ENCODE measurements around the gene SPARC.

Gene SPARC, protein sequence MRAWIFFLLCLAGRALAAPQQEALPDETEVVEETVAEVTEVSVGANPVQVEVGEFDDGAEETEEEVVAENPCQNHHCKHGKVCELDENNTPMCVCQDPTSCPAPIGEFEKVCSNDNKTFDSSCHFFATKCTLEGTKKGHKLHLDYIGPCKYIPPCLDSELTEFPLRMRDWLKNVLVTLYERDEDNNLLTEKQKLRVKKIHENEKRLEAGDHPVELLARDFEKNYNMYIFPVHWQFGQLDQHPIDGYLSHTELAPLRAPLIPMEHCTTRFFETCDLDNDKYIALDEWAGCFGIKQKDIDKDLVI

DNA sequence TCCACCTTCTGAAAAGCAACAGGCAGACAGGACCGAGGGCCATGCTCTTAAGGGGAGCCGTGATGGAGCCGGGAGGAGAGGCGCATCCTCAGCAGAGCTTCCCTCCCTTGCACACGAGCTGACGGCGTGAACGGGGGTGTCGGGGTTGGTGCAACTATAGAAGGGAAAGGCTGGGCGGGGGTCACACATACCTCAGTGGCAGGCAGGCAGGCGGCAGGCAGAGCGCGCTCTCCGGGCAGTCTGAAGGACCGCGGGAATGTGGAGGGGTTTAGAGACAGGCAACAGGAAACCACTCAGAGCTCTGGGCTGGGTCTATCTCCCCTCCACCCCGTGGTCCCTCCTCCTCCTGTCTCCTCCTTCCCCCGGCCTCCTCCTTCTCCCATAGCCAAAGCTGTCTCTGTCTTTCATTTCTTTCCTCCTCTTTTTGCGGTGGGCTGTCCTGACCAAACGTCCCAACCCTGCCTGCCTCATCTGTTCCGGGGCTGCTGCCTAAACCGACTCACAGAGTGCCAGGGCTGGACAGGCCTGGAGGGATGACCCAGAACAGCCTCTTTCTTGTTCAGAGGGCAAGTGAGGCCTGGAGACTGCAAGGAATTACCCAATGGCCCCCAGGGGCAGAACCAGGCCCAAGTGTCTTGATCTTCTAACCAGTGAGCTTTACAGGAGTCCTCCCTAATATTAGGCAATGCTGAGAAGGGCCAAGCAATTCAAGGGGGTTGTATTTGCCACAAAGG lies at the start of gene SPARC:
Gene SPARC, minus strand, starts transcription at position 242 of the 734 bp plus-strand sequence. CDS start 10,727 bp downstream, outside the sequence.
- TF ChIP-seq CEBPB (IDR thresholded peaks at IDR 0.05): no peak
- no peak for TF ChIP-seq EGR1 (IDR thresholded peaks at IDR 0.05)
- TF ChIP-seq, protein P1, sequence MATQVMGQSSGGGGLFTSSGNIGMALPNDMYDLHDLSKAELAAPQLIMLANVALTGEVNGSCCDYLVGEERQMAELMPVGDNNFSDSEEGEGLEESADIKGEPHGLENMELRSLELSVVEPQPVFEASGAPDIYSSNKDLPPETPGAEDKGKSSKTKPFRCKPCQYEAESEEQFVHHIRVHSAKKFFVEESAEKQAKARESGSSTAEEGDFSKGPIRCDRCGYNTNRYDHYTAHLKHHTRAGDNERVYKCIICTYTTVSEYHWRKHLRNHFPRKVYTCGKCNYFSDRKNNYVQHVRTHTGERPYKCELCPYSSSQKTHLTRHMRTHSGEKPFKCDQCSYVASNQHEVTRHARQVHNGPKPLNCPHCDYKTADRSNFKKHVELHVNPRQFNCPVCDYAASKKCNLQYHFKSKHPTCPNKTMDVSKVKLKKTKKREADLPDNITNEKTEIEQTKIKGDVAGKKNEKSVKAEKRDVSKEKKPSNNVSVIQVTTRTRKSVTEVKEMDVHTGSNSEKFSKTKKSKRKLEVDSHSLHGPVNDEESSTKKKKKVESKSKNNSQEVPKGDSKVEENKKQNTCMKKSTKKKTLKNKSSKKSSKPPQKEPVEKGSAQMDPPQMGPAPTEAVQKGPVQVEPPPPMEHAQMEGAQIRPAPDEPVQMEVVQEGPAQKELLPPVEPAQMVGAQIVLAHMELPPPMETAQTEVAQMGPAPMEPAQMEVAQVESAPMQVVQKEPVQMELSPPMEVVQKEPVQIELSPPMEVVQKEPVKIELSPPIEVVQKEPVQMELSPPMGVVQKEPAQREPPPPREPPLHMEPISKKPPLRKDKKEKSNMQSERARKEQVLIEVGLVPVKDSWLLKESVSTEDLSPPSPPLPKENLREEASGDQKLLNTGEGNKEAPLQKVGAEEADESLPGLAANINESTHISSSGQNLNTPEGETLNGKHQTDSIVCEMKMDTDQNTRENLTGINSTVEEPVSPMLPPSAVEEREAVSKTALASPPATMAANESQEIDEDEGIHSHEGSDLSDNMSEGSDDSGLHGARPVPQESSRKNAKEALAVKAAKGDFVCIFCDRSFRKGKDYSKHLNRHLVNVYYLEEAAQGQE (IDR thresholded peaks at IDR 0.05; ENCODE audit: low read depth): no peak
- TF ChIP-seq, protein P2, sequence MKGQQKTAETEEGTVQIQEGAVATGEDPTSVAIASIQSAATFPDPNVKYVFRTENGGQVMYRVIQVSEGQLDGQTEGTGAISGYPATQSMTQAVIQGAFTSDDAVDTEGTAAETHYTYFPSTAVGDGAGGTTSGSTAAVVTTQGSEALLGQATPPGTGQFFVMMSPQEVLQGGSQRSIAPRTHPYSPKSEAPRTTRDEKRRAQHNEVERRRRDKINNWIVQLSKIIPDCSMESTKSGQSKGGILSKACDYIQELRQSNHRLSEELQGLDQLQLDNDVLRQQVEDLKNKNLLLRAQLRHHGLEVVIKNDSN (IDR thresholded peaks at IDR 0.05): no peak
- TF ChIP-seq TEAD4 (IDR thresholded peaks at IDR 0.05): no peak
- TF ChIP-seq NFIC (IDR thresholded peaks at IDR 0.05): no peak
- no peak for TF ChIP-seq CREB1 (IDR thresholded peaks at IDR 0.05; ENCODE audit: low read depth)
- no peak for TF ChIP-seq ZBTB7A (IDR thresholded peaks at IDR 0.05; ENCODE audit: low read depth)
- no peak for TF ChIP-seq YY1 (IDR thresholded peaks at IDR 0.05; ENCODE audit: low read depth)
- TF ChIP-seq TCF12 (IDR thresholded peaks at IDR 0.05; ENCODE audit: low read depth): no peak
- TF ChIP-seq RAD21 (IDR thresholded peaks at IDR 0.05; ENCODE audit: low read depth): no peak
- TF ChIP-seq TAF1 (IDR thresholded peaks at IDR 0.05; ENCODE audit: low read depth): no peak
- no peak for TF ChIP-seq EP300 (IDR thresholded peaks at IDR 0.05; ENCODE audit: borderline replicate concordance)
- TF ChIP-seq, protein P3, sequence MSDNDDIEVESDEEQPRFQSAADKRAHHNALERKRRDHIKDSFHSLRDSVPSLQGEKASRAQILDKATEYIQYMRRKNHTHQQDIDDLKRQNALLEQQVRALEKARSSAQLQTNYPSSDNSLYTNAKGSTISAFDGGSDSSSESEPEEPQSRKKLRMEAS (IDR thresholded peaks at IDR 0.05): no peak
- TF ChIP-seq FOXM1 (IDR thresholded peaks at IDR 0.05; ENCODE audit: borderline replicate concordance, low read depth): no peak

DNA sequence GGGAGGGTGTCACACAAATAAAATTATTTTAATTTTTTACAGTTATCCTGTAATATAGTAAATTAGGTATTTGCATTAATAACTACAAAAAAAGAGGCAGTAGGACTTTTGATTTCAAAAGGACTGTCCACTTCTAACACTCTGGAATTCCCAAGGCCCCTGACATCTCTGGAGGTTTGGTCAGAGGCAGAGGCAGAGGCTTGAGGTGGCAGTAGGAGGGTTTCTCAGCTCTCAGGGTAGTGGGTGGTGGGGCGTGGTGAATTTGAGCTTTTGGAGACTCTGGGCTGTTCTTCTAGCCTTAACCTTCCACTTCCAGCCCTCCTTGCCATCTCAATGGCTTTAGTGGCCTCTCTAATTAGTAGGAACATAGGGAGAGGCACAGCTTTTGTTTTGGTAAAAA lies 48.9 kb upstream of the SPARC start:
- TF ChIP-seq YY1 (IDR thresholded peaks at IDR 0.05; ENCODE audit: low read depth): no peak
- TF ChIP-seq CEBPB (IDR thresholded peaks at IDR 0.05): no peak
- no peak for TF ChIP-seq NFIC (IDR thresholded peaks at IDR 0.05)
- TF ChIP-seq, protein P1 (IDR thresholded peaks at IDR 0.05; ENCODE audit: low read depth): no peak
- no peak for TF ChIP-seq TCF12 (IDR thresholded peaks at IDR 0.05; ENCODE audit: low read depth)
- TF ChIP-seq EP300 (IDR thresholded peaks at IDR 0.05; ENCODE audit: borderline replicate concordance): no peak
- no peak for TF ChIP-seq TAF1 (IDR thresholded peaks at IDR 0.05; ENCODE audit: low read depth)
- TF ChIP-seq EGR1 (IDR thresholded peaks at IDR 0.05): no peak
- no peak for TF ChIP-seq CREB1 (IDR thresholded peaks at IDR 0.05; ENCODE audit: low read depth)
- TF ChIP-seq RAD21 (IDR thresholded peaks at IDR 0.05; ENCODE audit: low read depth): no peak

DNA sequence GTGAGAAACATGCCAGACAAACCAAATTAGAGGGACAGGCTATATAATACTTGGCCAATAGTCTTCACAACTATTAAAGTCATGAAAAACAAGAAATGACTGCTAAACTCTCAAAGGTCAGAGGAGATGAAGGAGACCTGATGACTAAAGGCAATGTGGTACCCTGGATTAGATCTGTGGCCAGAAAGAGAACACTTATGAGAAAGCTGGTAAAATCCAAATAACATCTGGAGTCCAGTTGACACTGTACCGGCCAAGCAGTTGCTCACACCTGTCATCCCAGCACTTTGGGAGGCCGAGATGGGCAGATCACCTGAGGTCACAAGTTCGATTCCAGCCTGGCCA lies 47.3 kb upstream of the SPARC start:
- no peak for TF ChIP-seq CREB1 (IDR thresholded peaks at IDR 0.05; ENCODE audit: low read depth)
- TF ChIP-seq ZBTB7A (IDR thresholded peaks at IDR 0.05; ENCODE audit: low read depth): no peak
- TF ChIP-seq, protein P3 (IDR thresholded peaks at IDR 0.05): no peak
- no peak for TF ChIP-seq YY1 (IDR thresholded peaks at IDR 0.05; ENCODE audit: low read depth)
- TF ChIP-seq, protein P1 (IDR thresholded peaks at IDR 0.05; ENCODE audit: low read depth): no peak
- TF ChIP-seq EP300 (IDR thresholded peaks at IDR 0.05; ENCODE audit: borderline replicate concordance): no peak
- no peak for TF ChIP-seq CEBPB (IDR thresholded peaks at IDR 0.05)
- TF ChIP-seq TCF12 (IDR thresholded peaks at IDR 0.05; ENCODE audit: low read depth): no peak
- TF ChIP-seq, protein P2 (IDR thresholded peaks at IDR 0.05): no peak
- TF ChIP-seq FOXM1 (IDR thresholded peaks at IDR 0.05; ENCODE audit: borderline replicate concordance, low read depth): no peak
- no peak for TF ChIP-seq NFIC (IDR thresholded peaks at IDR 0.05)

Data from Ishikawa (cell line).